Testis (tissue), 3 donors: ENCODE data around the gene PLEK2. TPM values are rescaled to one million over a fixed set of nuclear protein-coding genes. Genes with fewer than 3 reads are reported as not detected.
"Not testable (repeated sequence)": the region's sequence is repeated elsewhere in the genome, so short reads cannot be mapped to it uniquely, and the experiment has no call there.

Experiments
- DNase-seq: peaks from one replicate; pipeline ENCODE4 v3.0.0-alpha.2; 2019
- H3K27ac ChIP-seq, 2 donors: fragments of 200-600 bp; sonication (generic); one replicate each; pipeline ENCODE4 v1.5.1; 2019
- H3K27me3 ChIP-seq: fragments of 200-600 bp; sonication (generic); one replicate; pipeline ENCODE4 v1.5.1; 2019
- H3K36me3 ChIP-seq: fragments of 200-600 bp; sonication (generic); one replicate; pipeline ENCODE4 v1.5.1; 2017; ENCODE audit warnings: low read depth; ENCODE audit errors: missing control alignments
- H3K4me1 ChIP-seq: fragments of 200-600 bp; sonication (generic); one replicate; pipeline ENCODE4 v1.5.1; 2019
- H3K4me3 ChIP-seq, 2 donors: fragments of 200-600 bp; sonication (generic); one replicate each; pipeline ENCODE4 v1.5.1; 2017 to 2019
- H3K9me3 ChIP-seq: fragments of 200-600 bp; sonication (generic); one replicate; pipeline ENCODE4 v1.5.1; 2017
- CTCF ChIP-seq, 3 experiments: fragments of 450-650 bp in 2 of 3; fragments of 200-600 bp in 1 of 3; sonication (generic) in 1 of 3; IDR thresholded peaks; one replicate each; pipeline ENCODE4 v1.5.1; 2016 to 2019; ENCODE audit warnings: antibody characterized with exemption in 3 of 3, mild to moderate bottlenecking in 2 of 3, moderate library complexity in 1 of 3
- POLR2A ChIP-seq: fragments of 450-650 bp; IDR thresholded peaks from one replicate; pipeline ENCODE4 v1.6.1; 2017; ENCODE audit warnings: antibody characterized with exemption, mild to moderate bottlenecking, moderate library complexity
- WGBS, 2 donors: methylation state at CpG; one replicate each; pipeline ENCODE4 v1.1.5; 2018; 5-methylcytosine and 5-hydroxymethylcytosine counted together
- intact Hi-C: fragments of 100-400 bp; cut with DNase I; formaldehyde crosslinking; loops from one replicate; pipeline ENCODE4 v1.15.1; 2023; ENCODE audit warnings: low total_unique reads
- polyA plus RNA-seq: library from polyadenylated mRNA; stranded (reverse); fragments of 350-450 nt; fragmentation: Illumina TruSeq; extraction: RNeasy Lipid Tissue Mini Kit (QIAGEN cat#74804); gene quantifications from one replicate; pipeline ENCODE4 v1.2.3, GENCODE V29; 2014; ENCODE audit warnings: low read depth, low replicate concordance; ENCODE audit not compliant: insufficient read depth
- total RNA-seq, 2 donors: library from RNA; depleted of rRNA; stranded (reverse); fragments of >200 nt; gene quantifications; one replicate each; pipeline ENCODE4 v1.2.3, GENCODE V29; 2016

Gene PLEK2
- total and polyA plus RNA-seq, 3 donors from 2014 or later, result 4.2 to 7.1 (median 5.7) TPM

- intact Hi-C loops, result no loop called here
Observed at GRCh38 chr14:67410313-67410712, 1.7 kb downstream of the PLEK2 start.

GRCh38 chr14:67409461-67409860 is 2.5 kb downstream of the PLEK2 start:
- Histone ChIP-seq H3K36me3 (no peaks in the 10 kb centered on the region), H3K4me3 (no peak overlapping the region), H3K27me3 (no peaks in the 10 kb centered on the region), H3K4me1 (no peaks in the 10 kb centered on the region), H3K27ac (no peak overlapping the region), H3K9me3 (no peaks in the 10 kb centered on the region)
- DNase-seq, result no peak
- no peak for TF ChIP-seq CTCF (IDR thresholded peaks at IDR 0.05)
- no peak for TF ChIP-seq POLR2A
- intact Hi-C loops, result no loop called here
- 60 to 72% methylated on average over 5 to 8 of the region's 8 CpGs for WGBS, 2 donors

More at GRCh38 chr14:67410313-67410712, 1.7 kb downstream of the PLEK2 start:
- Histone ChIP-seq H3K27me3 (no peaks in the 10 kb centered on the region), H3K27ac (no peak overlapping the region), H3K9me3 (no peaks in the 10 kb centered on the region), H3K4me1 (no peaks in the 10 kb centered on the region), H3K36me3 (no peaks in the 10 kb centered on the region), H3K4me3 (no peak overlapping the region)
- 91 to 95% methylated on average over 9 of the region's 9 CpGs for WGBS, 2 donors
- no peak for DNase-seq
- TF ChIP-seq POLR2A (no peak), CTCF (IDR thresholded peaks at IDR 0.05) (no peak)

GRCh38 chr14:67408122-67408801 is 3.7 kb downstream of the PLEK2 start:
- H3K27ac ChIP-seq, H3K4me3 ChIP-seq, DNase-seq, H3K9me3 ChIP-seq, H3K27me3 ChIP-seq, H3K4me1 ChIP-seq, intact Hi-C loops, H3K36me3 ChIP-seq: not testable (repeated sequence)
- 89 to 93% methylated on average over 7 of the region's 7 CpGs for WGBS, 2 donors

- 91 to 93% methylated on average over 5 of the region's 5 CpGs for WGBS, 2 donors
- TF ChIP-seq CTCF (IDR thresholded peaks at IDR 0.05) (no peak), POLR2A (no peak)
- Histone ChIP-seq H3K4me1 (no peaks in the 10 kb centered on the region), H3K27me3 (no peaks in the 10 kb centered on the region), H3K9me3 (no peaks in the 10 kb centered on the region), H3K36me3 (no peaks in the 10 kb centered on the region), H3K27ac (no peak overlapping the region), H3K4me3 (no peak overlapping the region)
- intact Hi-C loops, result no loop called here
- no peak for DNase-seq
Observed at GRCh38 chr14:67405771-67406170, 6.2 kb downstream of the PLEK2 start.

- no peak overlapping the region for H3K27ac ChIP-seq
- no peak for TF ChIP-seq POLR2A
- TF ChIP-seq CTCF (IDR thresholded peaks at IDR 0.05), result no peak
- H3K9me3 ChIP-seq, result no peaks in the 10 kb centered on the region
- no peak overlapping the region for H3K4me3 ChIP-seq
- no peaks in the 10 kb centered on the region for H3K27me3 ChIP-seq
- DNase-seq, result no peak
- no peaks in the 10 kb centered on the region for H3K36me3 ChIP-seq
- 75 to 88% methylated on average over 4 of the region's 4 CpGs for WGBS, 2 donors
- peaks cover 2% of the 10 kb centered on the region for H3K4me1 ChIP-seq
- intact Hi-C loops, result no loop called here
Observed at GRCh38 chr14:67400434-67400833, 11.5 kb downstream of the PLEK2 start.
